Spleen (tissue), 11 donors: ENCODE data around the gene TMEM141. TPM values are rescaled to one million over a fixed set of nuclear protein-coding genes. Genes with fewer than 3 reads are reported as not detected.

ENCODE experiments used
- DNase-seq: peaks from one replicate; pipeline ENCODE4 v3.0.0-alpha.2; 2020
- H3K27ac ChIP-seq, 8 donors: fragments of 200-600 bp; sonication (generic) in 7 of 8; 1 replicate in 4 of 8; 2 replicates in 4 of 8; pipeline versions ENCODE4 v1.5.0 to v1.8.0; 2016 to 2021; ENCODE audit warnings: inconsistent platforms in 4 of 8, mild to moderate bottlenecking in 4 of 8, moderate library complexity in 1 of 8
- H3K27me3 ChIP-seq, 7 donors: fragments of 200-600 bp; sonication (generic) in 6 of 7; replicated peaks in 1 of 7; 1 replicate in 4 of 7; 2 replicates in 3 of 7; pipeline versions ENCODE4 v1.5.0 to v1.8.0; 2016 to 2021; ENCODE audit warnings: inconsistent platforms in 3 of 7, mild to moderate bottlenecking in 1 of 7
- H3K36me3 ChIP-seq, 6 donors: fragments of 200-600 bp; sonication (generic) in 5 of 6; 1 replicate in 4 of 6; 2 replicates in 2 of 6; pipeline versions ENCODE4 v1.5.0 to v1.8.0; 2016 to 2021; ENCODE audit warnings: inconsistent platforms in 2 of 6
- H3K4me1 ChIP-seq, 6 donors: fragments of 200-600 bp; sonication (generic) in 5 of 6; 1 replicate in 3 of 6; 2 replicates in 3 of 6; pipeline versions ENCODE4 v1.5.0 to v1.8.0; 2016 to 2021; ENCODE audit warnings: inconsistent platforms in 3 of 6
- H3K4me3 ChIP-seq, 8 donors: fragments of 200-600 bp; sonication (generic) in 7 of 8; 1 replicate in 4 of 8; 2 replicates in 4 of 8; pipeline versions ENCODE4 v1.5.0 to v1.8.0; 2016 to 2021; ENCODE audit warnings: inconsistent platforms in 4 of 8, mild to moderate bottlenecking in 4 of 8, moderate library complexity in 2 of 8
- H3K9me3 ChIP-seq, 8 donors: fragments of 200-600 bp; sonication (generic) in 7 of 8; 1 replicate in 4 of 8; 2 replicates in 4 of 8; pipeline versions ENCODE4 v1.5.0 to v1.8.0; 2016 to 2021; ENCODE audit warnings: inconsistent platforms in 4 of 8
- CTCF ChIP-seq, 11 experiments: fragments of 200-600 bp in 7 of 11; fragments of 450-650 bp in 4 of 11; sonication (generic) in 4 of 11; IDR thresholded peaks in 8 of 11; conservative IDR thresholded peaks in 3 of 11; 1 replicate in 7 of 11; 2 replicates in 4 of 11; pipeline versions ENCODE4 v1.4.0 to v1.8.0; 2016 to 2021; ENCODE audit warnings: antibody characterized with exemption in 11 of 11, inconsistent platforms in 4 of 11, mild to moderate bottlenecking in 1 of 11
- POLR2A ChIP-seq, 3 donors: fragments of 450-650 bp; IDR thresholded peaks; one replicate each; pipeline ENCODE4 v1.5.1; 2017; ENCODE audit warnings: antibody characterized with exemption in 3 of 3, mild to moderate bottlenecking in 1 of 3
- POLR2AphosphoS5 ChIP-seq, 3 donors: sonication (generic); formaldehyde crosslinking; IDR thresholded peaks; one replicate each; pipeline ENCODE4 v1.5.1; 2017; ENCODE audit warnings: antibody characterized with exemption in 3 of 3
- WGBS, 5 donors: extraction: QIAGEN DNeasy Blood & Tissue Kit in 3 of 5; methylation state at CpG; one replicate each; pipeline versions ENCODE4 v1.1.5 to v1.1.7; 2013 to 2018; 5-methylcytosine and 5-hydroxymethylcytosine counted together
- intact Hi-C: fragments of 100-400 bp; cut with DNase I; formaldehyde crosslinking; loops from one replicate; pipeline ENCODE4 v1.15.0; 2023; ENCODE audit warnings: low total_unique reads
- polyA plus RNA-seq, 3 donors: library from polyadenylated mRNA; stranded (reverse); fragments of 200-250 nt; gene quantifications; one replicate each; pipeline ENCODE4 v1.2.1, GENCODE V29; 2013
- total RNA-seq, 7 donors: library from RNA; depleted of rRNA in 3 of 7; stranded (reverse); fragments of >200 nt in 3 of 7; fragmentation: NEBNext Ultra II Directional in 4 of 7; extraction: Animal tissue kit (Norgen Biotek cat#: 25700) in 4 of 7; gene quantifications; one replicate each; pipeline versions ENCODE4 v1.1.0 to v1.2.1, GENCODE V29; 2016 to 2021
- donor health status: healthy with polysubstance abuse.
- donor health status: DM: no; HTN: no; CAD: no; lungs with moderate emphysema.
- donor health status: DM: no; HTN: no; CAD: no.
- donor health status: Bipolar disorder and iron deficiency.
- donor health status: healthy.
- donor health status: DM: no; HTN: no; CAD: no.
- donor health status: DM: yes; HTN: yes; CAD: no.

TMEM141 gene
- total and polyA plus RNA-seq, 10 donors, result 32.1 to 92.8 (median 45.7) TPM

- peak; percentile 86 for DNase-seq
- TF ChIP-seq CTCF (IDR thresholded peaks at IDR 0.05 in 8 of 11, conservative IDR thresholded peaks at IDR 0.05 in 3 of 11) (no peak), POLR2A (IDR thresholded peaks at IDR 0.05) (no peak), POLR2AphosphoS5 (IDR thresholded peaks at IDR 0.05) (no peak)
- 66 to 82% (median 76%) methylated on average over 12 to 15 of the region's 15 CpGs for WGBS, 5 donors
- H3K4me1 ChIP-seq, result peaks cover 13 to 78% (median 35%) of the 10 kb centered on the region in 6 donors
- H3K27me3 ChIP-seq, result peaks cover 0 to 17% (median 0%) of the 10 kb centered on the region in 7 donors
- intact Hi-C loops, result no loop called here
- H3K4me3 ChIP-seq, result peak overlapping the region in 5 of 8 donors; percentile 49 to 83 (median 58)
- peaks cover 0 to 26% (median 4%) of the 10 kb centered on the region in 6 donors for H3K36me3 ChIP-seq
- H3K9me3 ChIP-seq, result no peaks in the 10 kb centered on the region
- peak overlapping the region in 7 of 8 donors; percentile 91 to 98 (median 96) for H3K27ac ChIP-seq
These were observed 1.4 kb downstream of the TMEM141 start for GRCh38 chr9:136792321-136793085.

- DNase-seq, result no peak
- H3K4me1 ChIP-seq, result peaks cover 13 to 70% (median 30%) of the 10 kb centered on the region in 6 donors
- no peaks in the 10 kb centered on the region for H3K9me3 ChIP-seq
- peak overlapping the region in 1 of 8 donors; percentile 2 for H3K27ac ChIP-seq
- peaks cover 0 to 25% (median 1%) of the 10 kb centered on the region in 7 donors for H3K27me3 ChIP-seq
- intact Hi-C loops, result no loop called here
- TF ChIP-seq CTCF (IDR thresholded peaks at IDR 0.05 in 8 of 11, conservative IDR thresholded peaks at IDR 0.05 in 3 of 11), result no peak
- no peak for TF ChIP-seq POLR2AphosphoS5 (IDR thresholded peaks at IDR 0.05)
- no peak for TF ChIP-seq POLR2A (IDR thresholded peaks at IDR 0.05)
- peaks cover 0 to 26% (median 4%) of the 10 kb centered on the region in 6 donors for H3K36me3 ChIP-seq
- H3K4me3 ChIP-seq, result no peak overlapping the region
- 76 to 88% (median 83%) methylated on average over 14 to 17 of the region's 17 CpGs for WGBS, 5 donors
These were observed 2.2 kb downstream of the TMEM141 start for GRCh38 chr9:136793086-136793946.

GRCh38 chr9:136794281-136794999, 3.3 kb downstream of the TMEM141 start:
- TF ChIP-seq POLR2AphosphoS5 (IDR thresholded peaks at IDR 0.05) (no peak), CTCF (IDR thresholded peaks at IDR 0.05 in 8 of 11, conservative IDR thresholded peaks at IDR 0.05 in 3 of 11) (no peak), POLR2A (IDR thresholded peaks at IDR 0.05) (no peak)
- peaks cover 0 to 36% (median 13%) of the 10 kb centered on the region in 7 donors for H3K27me3 ChIP-seq
- no peaks in the 10 kb centered on the region for H3K9me3 ChIP-seq
- peaks cover 14 to 73% (median 37%) of the 10 kb centered on the region in 6 donors for H3K4me1 ChIP-seq
- WGBS, 5 donors, result 87 to 93% (median 93%) methylated on average over 14 of the region's 14 CpGs
- DNase-seq, result no peak
- intact Hi-C loops, result no loop called here
- no peak overlapping the region for H3K4me3 ChIP-seq
- H3K36me3 ChIP-seq, result peaks cover 0 to 26% (median 4%) of the 10 kb centered on the region in 6 donors
- H3K27ac ChIP-seq, result no peak overlapping the region
